ENCODE results near the gene PGAP1. TPM values are rescaled to one million over a fixed set of nuclear protein-coding genes. Genes with fewer than 3 reads are reported as not detected.

PGAP1 gene
- total and polyA plus RNA-seq, 2 donors from 2014 or later, result 1.9 to 10.1 TPM

- no peak for TF ChIP-seq CTCF (IDR thresholded peaks at IDR 0.05; ENCODE audit: borderline replicate concordance, extremely low read depth, insufficient read depth)
- no peak overlapping the region for H3K4me3 ChIP-seq (ENCODE audit: low read length in 3 of 3)
- intact Hi-C loops (cut with DNase I), result no loop called here
- no peak for FAIRE-seq
- peaks cover 0 to 3% (median 0%) of the 10 kb centered on the region in 3 donors for H3K4me1 ChIP-seq (ENCODE audit: control insufficient read depth in 2 of 3, insufficient read depth in 2 of 3, low read depth in 1 of 3, low read length in 3 of 3)
- no peaks in the 10 kb centered on the region for H3K36me3 ChIP-seq (ENCODE audit: control insufficient read depth in 2 of 3, insufficient read depth in 3 of 3, low read length in 3 of 3)
- H3K9ac ChIP-seq (ENCODE audit: low read length in 3 of 3), result no peak overlapping the region
- H3K27ac ChIP-seq (ENCODE audit: low read depth in 2 of 2, low read length in 2 of 2), result no peak overlapping the region
- no peak for DNase-seq
- no peaks in the 10 kb centered on the region for H3K9me3 ChIP-seq (ENCODE audit: control insufficient read depth in 2 of 3, insufficient read depth in 1 of 3, low read length in 3 of 3)
- H3K27me3 ChIP-seq (ENCODE audit: control insufficient read depth, insufficient read depth, low read length), result no peaks in the 10 kb centered on the region
These were observed 45.2 kb upstream of the PGAP1 start for GRCh38 chr2:196971574-196972279.

- no peak for DNase-seq
- Histone ChIP-seq H3K36me3 (ENCODE audit: control insufficient read depth in 2 of 3, insufficient read depth in 3 of 3, low read length in 3 of 3) (no peaks in the 10 kb centered on the region), H3K4me3 (ENCODE audit: low read length in 3 of 3) (no peak overlapping the region), H3K9me3 (ENCODE audit: control insufficient read depth in 2 of 3, insufficient read depth in 1 of 3, low read length in 3 of 3) (no peaks in the 10 kb centered on the region), H3K9ac (ENCODE audit: low read length in 3 of 3) (no peak overlapping the region), H3K4me1 (ENCODE audit: control insufficient read depth in 2 of 3, insufficient read depth in 2 of 3, low read depth in 1 of 3, low read length in 3 of 3) (peaks cover 0 to 7% (median 0%) of the 10 kb centered on the region in 3 donors), H3K27ac (ENCODE audit: low read depth in 2 of 2, low read length in 2 of 2) (no peak overlapping the region), H3K27me3 (ENCODE audit: control insufficient read depth, insufficient read depth, low read length) (no peaks in the 10 kb centered on the region)
- no peak for TF ChIP-seq CTCF (IDR thresholded peaks at IDR 0.05; ENCODE audit: borderline replicate concordance, extremely low read depth, insufficient read depth)
- intact Hi-C loops (cut with DNase I), result no loop called here
- FAIRE-seq, result no peak
These were observed 43.6 kb upstream of the PGAP1 start for GRCh38 chr2:196970099-196970498.

GRCh38 chr2:196968516-196968915, 42.0 kb upstream of the PGAP1 start:
- FAIRE-seq (no peak), DNase-seq (no peak)
- intact Hi-C loops (cut with DNase I), result no loop called here
- H3K4me1 ChIP-seq (ENCODE audit: control insufficient read depth in 2 of 3, insufficient read depth in 2 of 3, low read depth in 1 of 3, low read length in 3 of 3), result peaks cover 0 to 7% (median 0%) of the 10 kb centered on the region in 3 donors
- no peaks in the 10 kb centered on the region for H3K36me3 ChIP-seq (ENCODE audit: control insufficient read depth in 2 of 3, insufficient read depth in 3 of 3, low read length in 3 of 3)
- H3K4me3 ChIP-seq (ENCODE audit: low read length in 3 of 3), result no peak overlapping the region
- H3K9me3 ChIP-seq (ENCODE audit: control insufficient read depth in 2 of 3, insufficient read depth in 1 of 3, low read length in 3 of 3), result no peaks in the 10 kb centered on the region
- no peaks in the 10 kb centered on the region for H3K27me3 ChIP-seq (ENCODE audit: control insufficient read depth, insufficient read depth, low read length)
- no peak overlapping the region for H3K27ac ChIP-seq (ENCODE audit: low read depth in 2 of 2, low read length in 2 of 2)
- TF ChIP-seq CTCF (IDR thresholded peaks at IDR 0.05; ENCODE audit: borderline replicate concordance, extremely low read depth, insufficient read depth), result no peak
- H3K9ac ChIP-seq (ENCODE audit: low read length in 3 of 3), result no peak overlapping the region

Data from kidney (tissue), 14 donors.